Measurements from ENCODE around the gene SAT1. TPM values are rescaled to one million over a fixed set of nuclear protein-coding genes. Genes with fewer than 3 reads are reported as not detected.

SAT1 gene
- total RNA-seq (1,000 to 10,000 TPM in 1 of 7 donors, 100 to 1,000 TPM in 4, 10 to 100 TPM in 2; 58.7 to 3,021 (median 142) TPM), polyA plus RNA-seq (100 to 1,000 TPM; 227 to 470 TPM)
- long read RNA-seq, donor 1, transcript SAT1-209 (7 exons, 1,135 nt) = minor isoform, 13 of 192 reads
- long read RNA-seq, donor 1, transcript SAT1-204 (6 exons, 1,065 nt) = major isoform, 126 of 192 reads
- long read RNA-seq, donor 1, partial matches to known transcripts = 0 of 192 reads
- long read RNA-seq, donor 1, other reads (novel, unspliced or antisense) = 47 of 192 reads
- long read RNA-seq, donor 2, transcript SAT1-204 (6 exons, 1,065 nt) = minor isoform, 69 of 181 reads
- long read RNA-seq, donor 2, transcript SAT1-207 (3 exons, 1,033 nt) = major isoform, 75 of 181 reads
- long read RNA-seq, donor 2, transcript SAT1-202 (3 exons, 909 nt) = minor isoform, 9 of 181 reads
- long read RNA-seq, donor 2, transcript SAT1-205 (2 exons, 826 nt) = minor isoform, 13 of 181 reads
- long read RNA-seq, donor 2, partial matches to known transcripts = 0 of 181 reads
- long read RNA-seq, donor 2, other reads (novel, unspliced or antisense) = 5 of 181 reads
- long read RNA-seq, donor 3, transcript SAT1-204 (6 exons, 1,065 nt) = major isoform, 68 of 129 reads
- long read RNA-seq, donor 3, transcript SAT1-209 (7 exons, 1,135 nt) = minor isoform, 9 of 129 reads
- long read RNA-seq, donor 3, partial matches to known transcripts = 2 of 129 reads
- long read RNA-seq, donor 3, other reads (novel, unspliced or antisense) = 45 of 129 reads

DNA sequence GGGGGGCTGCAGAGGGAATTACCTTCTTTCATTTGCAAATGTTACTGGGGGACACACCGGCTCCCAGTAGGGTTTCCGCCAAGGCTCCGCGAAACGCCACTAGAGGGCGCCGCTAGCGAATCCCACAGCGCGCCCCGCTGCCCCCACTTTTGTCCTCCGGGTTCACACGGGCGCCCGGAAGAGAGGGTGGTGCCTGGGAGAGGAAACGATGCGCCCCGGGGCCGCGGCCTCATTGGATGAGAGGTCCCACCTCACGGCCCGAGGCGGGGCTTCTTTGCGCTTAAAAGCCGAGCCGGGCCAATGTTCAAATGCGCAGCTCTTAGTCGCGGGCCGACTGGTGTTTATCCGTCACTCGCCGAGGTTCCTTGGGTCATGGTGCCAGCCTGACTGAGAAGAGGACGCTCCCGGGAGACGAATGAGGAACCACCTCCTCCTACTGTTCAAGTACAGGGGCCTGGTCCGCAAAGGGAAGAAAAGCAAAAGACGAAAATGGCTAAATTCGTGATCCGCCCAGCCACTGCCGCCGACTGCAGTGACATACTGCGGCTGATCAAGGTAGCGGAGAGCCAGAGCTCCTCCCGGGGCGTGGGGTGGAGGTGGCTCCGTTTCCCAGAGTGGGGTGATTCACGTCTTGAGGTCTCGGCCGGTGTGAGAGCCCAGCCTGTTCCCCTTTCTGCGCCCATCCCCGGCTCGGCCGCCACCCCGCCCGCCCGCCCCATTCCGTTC is at the start of gene SAT1:
Gene SAT1, plus strand, starts transcription at position 311 of the 726 bp plus-strand sequence. Its CDS starts 179 bp downstream, at position 490.
- WGBS, 3 donors = 26 to 40% (median 30%) methylated on average over 58 of the region's 58 CpGs
- peak; percentile 93 to 96 (median 95) for DNase-seq
- TF ChIP-seq, protein P1, sequence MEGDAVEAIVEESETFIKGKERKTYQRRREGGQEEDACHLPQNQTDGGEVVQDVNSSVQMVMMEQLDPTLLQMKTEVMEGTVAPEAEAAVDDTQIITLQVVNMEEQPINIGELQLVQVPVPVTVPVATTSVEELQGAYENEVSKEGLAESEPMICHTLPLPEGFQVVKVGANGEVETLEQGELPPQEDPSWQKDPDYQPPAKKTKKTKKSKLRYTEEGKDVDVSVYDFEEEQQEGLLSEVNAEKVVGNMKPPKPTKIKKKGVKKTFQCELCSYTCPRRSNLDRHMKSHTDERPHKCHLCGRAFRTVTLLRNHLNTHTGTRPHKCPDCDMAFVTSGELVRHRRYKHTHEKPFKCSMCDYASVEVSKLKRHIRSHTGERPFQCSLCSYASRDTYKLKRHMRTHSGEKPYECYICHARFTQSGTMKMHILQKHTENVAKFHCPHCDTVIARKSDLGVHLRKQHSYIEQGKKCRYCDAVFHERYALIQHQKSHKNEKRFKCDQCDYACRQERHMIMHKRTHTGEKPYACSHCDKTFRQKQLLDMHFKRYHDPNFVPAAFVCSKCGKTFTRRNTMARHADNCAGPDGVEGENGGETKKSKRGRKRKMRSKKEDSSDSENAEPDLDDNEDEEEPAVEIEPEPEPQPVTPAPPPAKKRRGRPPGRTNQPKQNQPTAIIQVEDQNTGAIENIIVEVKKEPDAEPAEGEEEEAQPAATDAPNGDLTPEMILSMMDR (IDR thresholded peaks at IDR 0.05) = peak; percentile 72 to 82 (median 76)
- TF ChIP-seq POLR2A (IDR thresholded peaks at IDR 0.05) = peak; percentile 94
- no peak for TF ChIP-seq EP300 (IDR thresholded peaks at IDR 0.05)
- Histone ChIP-seq H3K4me3 (peak within 1 kb of the TSS; percentile 54), H3K4me1 (ENCODE audit: insufficient read depth) (peaks cover 2% of the 10 kb centered on the region), H3K9me3 (no peaks in the 10 kb centered on the region), H3K27me3 (no peaks in the 10 kb centered on the region), H3K36me3 (no peaks in the 10 kb centered on the region), H3K27ac (peak within 1 kb of the TSS; percentile 78 to 83)
- intact Hi-C loops (cut with DNase I) = loop anchor here in 3 of 4 donors (1.0 to 10.0 kb wide), 3 partner anchors 119 to 122 kb away; partner anchors contain the start of genes APOO (in 1 of the 3) and CXorf58 (in 1 of the 3)

DNA sequence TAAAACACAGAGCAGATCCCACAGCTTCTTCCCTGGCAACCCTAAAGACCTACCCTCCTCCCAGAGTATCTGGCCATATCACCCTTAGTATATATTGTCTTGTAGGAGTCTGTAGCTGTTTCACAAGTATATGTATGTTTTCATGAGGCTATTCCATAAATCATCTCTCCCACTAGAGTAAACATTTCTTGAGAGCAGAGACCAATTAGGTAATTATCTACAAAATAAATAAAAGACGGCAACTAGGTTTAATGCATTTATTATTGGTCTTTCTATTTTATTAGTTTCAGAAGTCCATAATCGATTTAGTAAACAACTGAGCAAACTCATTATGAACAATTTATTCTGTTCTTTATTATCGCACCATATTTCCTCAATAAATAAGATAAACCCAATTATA is 46.9 kb upstream of the SAT1 start:
- 46 to 62% (median 56%) methylated on average over 3 of the region's 3 CpGs for WGBS, 3 donors
- TF ChIP-seq, protein P1 (IDR thresholded peaks at IDR 0.05) = no peak
- TF ChIP-seq POLR2A (IDR thresholded peaks at IDR 0.05) (no peak), EP300 (IDR thresholded peaks at IDR 0.05) (no peak)
- no peak overlapping the region for H3K27ac ChIP-seq

DNA sequence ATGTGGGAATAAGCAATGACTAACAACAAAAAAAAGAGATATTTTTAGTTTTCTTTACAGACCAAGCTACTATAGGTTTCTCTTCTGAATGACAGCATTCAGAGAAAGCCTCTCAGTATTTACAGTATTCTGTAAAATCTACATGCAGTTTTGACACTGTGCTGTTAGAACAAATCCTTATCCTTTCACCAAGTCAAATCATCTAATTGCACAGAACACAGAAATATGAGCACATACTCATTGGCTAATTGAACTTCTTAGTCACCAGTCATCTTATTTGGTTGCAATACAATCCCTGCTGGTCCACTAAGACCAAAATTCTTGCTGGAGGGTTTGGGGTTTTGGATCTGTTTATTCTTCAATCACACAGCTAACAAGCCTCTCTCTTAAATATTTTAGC is 45.6 kb upstream of the SAT1 start:
- no peaks in the 10 kb centered on the region for H3K4me1 ChIP-seq (ENCODE audit: insufficient read depth)
- no peaks in the 10 kb centered on the region for H3K36me3 ChIP-seq
- no peak for DNase-seq
- TF ChIP-seq POLR2A (IDR thresholded peaks at IDR 0.05) (no peak), EP300 (IDR thresholded peaks at IDR 0.05) (no peak)
- TF ChIP-seq, protein P1 (IDR thresholded peaks at IDR 0.05) = no peak
- no peaks in the 10 kb centered on the region for H3K9me3 ChIP-seq
- intact Hi-C loops (cut with DNase I) = no loop called here
- no peak overlapping the region for H3K4me3 ChIP-seq
- H3K27me3 ChIP-seq = no peaks in the 10 kb centered on the region
- H3K27ac ChIP-seq = no peak overlapping the region

More for the DNA sequence above, 46.9 kb upstream of the SAT1 start:
- Histone ChIP-seq H3K9me3 (no peaks in the 10 kb centered on the region), H3K27me3 (no peaks in the 10 kb centered on the region), H3K4me1 (ENCODE audit: insufficient read depth) (no peaks in the 10 kb centered on the region), H3K36me3 (no peaks in the 10 kb centered on the region), H3K4me3 (no peak overlapping the region)
- no peak for DNase-seq
- intact Hi-C loops (cut with DNase I) = no loop called here

DNA sequence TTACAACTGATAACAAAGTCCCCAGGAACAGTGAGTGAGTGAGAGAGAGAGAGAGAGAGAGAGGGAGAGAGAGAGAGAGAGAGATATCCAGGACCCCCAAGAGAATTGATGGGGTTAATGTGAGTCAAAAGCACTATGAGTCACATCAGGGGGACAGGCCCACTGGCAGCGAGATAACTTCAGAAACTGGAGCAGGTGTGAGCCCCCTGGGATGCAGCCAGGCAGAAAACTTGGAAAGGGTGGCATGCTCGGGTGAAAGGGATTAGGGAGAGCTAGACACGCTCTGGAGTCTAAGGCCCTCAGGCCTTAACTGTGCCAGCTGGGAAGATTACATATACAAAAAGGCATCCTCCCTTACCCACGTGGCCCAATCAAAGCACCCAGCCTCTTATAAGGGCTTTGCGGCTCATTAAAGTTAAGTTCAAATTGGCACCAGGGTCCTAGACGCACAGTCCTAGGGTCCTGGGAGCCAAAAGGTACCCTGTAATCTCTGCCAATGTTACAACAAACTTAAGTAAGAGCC is 40.7 kb upstream of the SAT1 start:
- no peaks in the 10 kb centered on the region for H3K36me3 ChIP-seq
- TF ChIP-seq, protein P1 (IDR thresholded peaks at IDR 0.05) = no peak
- peak; percentile 13 for TF ChIP-seq POLR2A (IDR thresholded peaks at IDR 0.05)
- TF ChIP-seq EP300 (IDR thresholded peaks at IDR 0.05) = no peak
- peak overlapping the region; percentile 66 for H3K4me3 ChIP-seq
- no peaks in the 10 kb centered on the region for H3K9me3 ChIP-seq
- no peaks in the 10 kb centered on the region for H3K27me3 ChIP-seq
- peak; percentile 13 to 50 (median 38) for DNase-seq
- no peaks in the 10 kb centered on the region for H3K4me1 ChIP-seq (ENCODE audit: insufficient read depth)
- peak overlapping the region; percentile 32 to 86 for H3K27ac ChIP-seq
- intact Hi-C loops (cut with DNase I) = no loop called here
- WGBS, 3 donors = 24 to 39% (median 29%) methylated on average over 6 of the region's 6 CpGs
